ENCODE results near the gene RLN1. TPM values are rescaled to one million over a fixed set of nuclear protein-coding genes. Genes with fewer than 3 reads are reported as not detected.

The RLN1 gene
- total and polyA plus RNA-seq, 4 donors = 0.11 to 0.48 (median 0.22) TPM; not detected in 1

DNA sequence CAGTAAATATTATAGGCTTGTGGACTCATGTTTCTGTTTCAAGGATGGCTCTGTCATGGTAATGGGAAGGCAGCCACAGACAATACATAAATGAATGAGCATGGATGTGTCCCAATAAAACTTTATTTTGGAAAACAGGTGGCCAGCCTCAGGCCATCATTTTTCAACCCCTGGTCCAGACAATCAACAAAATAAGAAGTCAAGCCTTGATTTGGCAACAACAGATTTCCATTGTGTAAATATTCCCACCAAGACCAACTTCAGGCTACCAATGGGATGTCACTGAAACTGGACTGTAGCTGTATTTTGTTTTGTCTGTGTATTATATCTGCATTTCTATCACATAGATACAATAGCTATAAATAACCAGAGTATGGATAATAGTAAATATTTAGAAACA, 20.7 kb upstream of the RLN1 start:
- Histone ChIP-seq H3K36me3 (ENCODE audit: control insufficient read depth in 4 of 4, insufficient read depth in 4 of 4, low read length in 4 of 4) (peaks cover 0 to 4% (median 2%) of the 10 kb centered on the region in 4 donors), H3K27ac (ENCODE audit: low read depth in 1 of 2, low read length in 1 of 2) (no peak overlapping the region), H3K9ac (ENCODE audit: insufficient read depth in 1 of 2, low read length in 2 of 2) (no peak overlapping the region), H3K9me3 (ENCODE audit: control insufficient read depth in 4 of 4, insufficient read depth in 3 of 4, low read length in 3 of 4) (no peaks in the 10 kb centered on the region), H3K4me1 (ENCODE audit: control insufficient read depth in 5 of 5, insufficient read depth in 5 of 5, low read length in 5 of 5) (peaks cover 0 to 8% (median 0%) of the 10 kb centered on the region in 5 donors), H3K27me3 (ENCODE audit: control insufficient read depth in 3 of 3, insufficient read depth in 3 of 3, low read length in 2 of 3) (no peaks in the 10 kb centered on the region), H3K4me3 (no peak overlapping the region)
- TF ChIP-seq CTCF (IDR thresholded peaks at IDR 0.05; ENCODE audit: control extremely low read depth, extremely low read depth) = no peak
- DNase-seq = no peak
- no peak for ATAC-seq (ENCODE audit: insufficient read depth, low FRiP score)

DNA sequence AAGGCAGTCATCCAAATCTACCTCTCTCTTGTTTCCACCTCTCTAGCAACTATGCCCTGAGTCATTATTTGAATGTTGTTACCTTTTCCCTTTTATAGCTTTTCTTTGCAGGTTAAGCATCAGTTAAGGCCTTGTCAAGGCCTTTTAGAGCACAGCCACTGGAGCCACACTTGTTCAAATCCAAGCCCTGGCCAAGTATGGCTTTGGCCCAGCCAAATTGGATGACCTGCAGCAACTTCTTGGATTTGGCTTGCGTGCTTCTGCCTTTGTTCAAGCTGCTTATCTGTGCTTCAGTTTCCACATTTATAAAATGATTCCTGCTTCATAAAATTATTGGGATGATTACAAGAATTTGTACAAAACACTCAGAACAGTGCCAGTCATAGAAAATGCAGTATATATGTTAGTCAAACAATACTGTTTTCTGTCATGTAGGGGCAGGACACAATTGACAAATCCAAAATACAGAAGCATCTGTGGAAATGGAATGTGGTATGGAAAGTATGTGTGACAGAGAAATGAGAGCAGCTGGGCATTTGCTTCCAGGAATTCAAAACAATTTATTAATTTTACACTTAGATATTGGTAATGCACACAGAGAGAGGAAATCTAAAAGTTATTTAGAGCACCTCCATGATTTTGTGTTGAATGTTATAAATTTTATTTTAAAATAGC, 17.9 kb upstream of the RLN1 start:
- Histone ChIP-seq H3K36me3 (ENCODE audit: control insufficient read depth in 4 of 4, insufficient read depth in 4 of 4, low read length in 4 of 4) (peaks cover 0 to 4% (median 2%) of the 10 kb centered on the region in 4 donors), H3K4me3 (no peak overlapping the region), H3K27ac (ENCODE audit: low read depth in 1 of 2, low read length in 1 of 2) (no peak overlapping the region), H3K27me3 (ENCODE audit: control insufficient read depth in 3 of 3, insufficient read depth in 3 of 3, low read length in 2 of 3) (no peaks in the 10 kb centered on the region), H3K9ac (ENCODE audit: insufficient read depth in 1 of 2, low read length in 2 of 2) (no peak overlapping the region), H3K4me1 (ENCODE audit: control insufficient read depth in 5 of 5, insufficient read depth in 5 of 5, low read length in 5 of 5) (peaks cover 0 to 3% (median 0%) of the 10 kb centered on the region in 5 donors), H3K9me3 (ENCODE audit: control insufficient read depth in 4 of 4, insufficient read depth in 3 of 4, low read length in 3 of 4) (no peaks in the 10 kb centered on the region)
- WGBS, 2 donors = 87 to 94% methylated on average over 1 of the region's 1 CpG
- ATAC-seq (ENCODE audit: insufficient read depth, low FRiP score) (no peak), DNase-seq (peak in 1 of 3 donors; percentile 2)
- TF ChIP-seq CTCF (IDR thresholded peaks at IDR 0.05; ENCODE audit: control extremely low read depth, extremely low read depth) = no peak

- no peak for TF ChIP-seq CTCF (IDR thresholded peaks at IDR 0.05; ENCODE audit: control extremely low read depth, extremely low read depth)
- 92 to 95% methylated on average over 2 of the region's 2 CpGs for WGBS, 2 donors
- Histone ChIP-seq H3K27me3 (ENCODE audit: control insufficient read depth in 3 of 3, insufficient read depth in 3 of 3, low read length in 2 of 3) (no peaks in the 10 kb centered on the region), H3K36me3 (ENCODE audit: control insufficient read depth in 4 of 4, insufficient read depth in 4 of 4, low read length in 4 of 4) (peaks cover 0 to 4% (median under 1%) of the 10 kb centered on the region in 4 donors), H3K4me3 (no peak overlapping the region), H3K4me1 (ENCODE audit: control insufficient read depth in 5 of 5, insufficient read depth in 5 of 5, low read length in 5 of 5) (peaks cover 0 to 3% (median 0%) of the 10 kb centered on the region in 5 donors), H3K9ac (ENCODE audit: insufficient read depth in 1 of 2, low read length in 2 of 2) (no peak overlapping the region), H3K9me3 (ENCODE audit: control insufficient read depth in 4 of 4, insufficient read depth in 3 of 4, low read length in 3 of 4) (no peaks in the 10 kb centered on the region), H3K27ac (ENCODE audit: low read depth in 1 of 2, low read length in 1 of 2) (no peak overlapping the region)
- no peak for DNase-seq
- no peak for ATAC-seq (ENCODE audit: insufficient read depth, low FRiP score)
Measured at GRCh38 chr9:5355817-5356216, 16.1 kb upstream of the RLN1 start.

DNA sequence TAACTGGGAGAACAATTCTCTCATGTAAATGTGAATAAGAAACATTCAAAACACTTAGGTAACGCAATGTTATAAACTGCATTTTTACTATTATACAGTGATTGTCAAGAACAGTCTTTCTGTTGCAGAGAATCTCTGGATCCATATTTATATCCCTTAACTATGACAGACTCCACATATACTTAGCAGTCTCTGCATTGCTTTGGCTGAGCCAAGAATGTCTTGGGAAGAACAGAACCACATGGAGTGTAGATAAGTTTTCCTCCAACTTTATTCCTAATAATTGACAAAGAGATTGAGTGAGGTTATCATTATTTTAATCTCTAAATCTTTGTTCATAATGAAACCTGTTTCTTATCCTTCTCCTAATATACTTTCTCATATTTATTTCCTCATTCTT, 15.6 kb upstream of the RLN1 start:
- H3K36me3 ChIP-seq (ENCODE audit: control insufficient read depth in 4 of 4, insufficient read depth in 4 of 4, low read length in 4 of 4) = peaks cover 0 to 4% (median 0%) of the 10 kb centered on the region in 4 donors
- H3K27ac ChIP-seq (ENCODE audit: low read depth in 1 of 2, low read length in 1 of 2) = no peak overlapping the region
- H3K4me1 ChIP-seq (ENCODE audit: control insufficient read depth in 5 of 5, insufficient read depth in 5 of 5, low read length in 5 of 5) = peaks cover 0 to 1% (median 0%) of the 10 kb centered on the region in 5 donors
- DNase-seq (no peak), ATAC-seq (ENCODE audit: insufficient read depth, low FRiP score) (no peak)
- no peaks in the 10 kb centered on the region for H3K27me3 ChIP-seq (ENCODE audit: control insufficient read depth in 3 of 3, insufficient read depth in 3 of 3, low read length in 2 of 3)
- H3K9ac ChIP-seq (ENCODE audit: insufficient read depth in 1 of 2, low read length in 2 of 2) = no peak overlapping the region
- no peaks in the 10 kb centered on the region for H3K9me3 ChIP-seq (ENCODE audit: control insufficient read depth in 4 of 4, insufficient read depth in 3 of 4, low read length in 3 of 4)
- H3K4me3 ChIP-seq = no peak overlapping the region
- TF ChIP-seq CTCF (IDR thresholded peaks at IDR 0.05; ENCODE audit: control extremely low read depth, extremely low read depth) = no peak
- WGBS, 2 donors = 98% methylated on average over 1 of the region's 1 CpG
